Transverse colon (tissue), 4 donors: ENCODE data around the gene KPNB1. TPM values are rescaled to one million over a fixed set of nuclear protein-coding genes. Genes with fewer than 3 reads are reported as not detected.

Source experiments
- DNase-seq: peaks from one replicate; pipeline ENCODE4 v3.0.0-alpha.2; 2019
- H3K27ac ChIP-seq, 4 donors: fragments of 200-600 bp; sonication (generic); 2 replicates each; pipeline ENCODE4 v1.5.1; 2016 to 2018; ENCODE audit warnings: inconsistent platforms in 4 of 4
- H3K27me3 ChIP-seq: fragments of 200-600 bp; sonication (generic); 2 replicates; pipeline ENCODE4 v1.5.1; 2017; ENCODE audit warnings: inconsistent platforms
- H3K36me3 ChIP-seq, 4 donors: fragments of 200-600 bp; sonication (generic); 2 replicates each; pipeline ENCODE4 v1.5.1; 2017 to 2019; ENCODE audit warnings: inconsistent platforms in 4 of 4
- H3K4me1 ChIP-seq, 4 donors: fragments of 200-600 bp; sonication (generic); 2 replicates each; pipeline ENCODE4 v1.5.1; 2017 to 2020; ENCODE audit warnings: inconsistent platforms in 4 of 4
- H3K4me3 ChIP-seq, 4 donors: fragments of 200-600 bp; sonication (generic); 1 replicate in 1 of 4; 2 replicates in 3 of 4; pipeline versions ENCODE4 v1.5.1 to v1.6.1; 2017 to 2019; ENCODE audit warnings: inconsistent platforms in 4 of 4
- H3K9me3 ChIP-seq, 2 donors: fragments of 200-600 bp; sonication (generic); 2 replicates each; pipeline ENCODE4 v1.5.1; 2017 to 2019; ENCODE audit warnings: inconsistent platforms in 2 of 2
- EP300 ChIP-seq: sonication (generic); formaldehyde crosslinking; IDR thresholded peaks from one replicate; pipeline ENCODE4 v1.6.1; 2017; ENCODE audit warnings: antibody characterized with exemption, low read depth
- POLR2A ChIP-seq: fragments of 450-650 bp; IDR thresholded peaks from one replicate; pipeline ENCODE4 v1.6.1; 2016; ENCODE audit warnings: antibody characterized with exemption, mild to moderate bottlenecking, moderate library complexity
- POLR2AphosphoS5 ChIP-seq, 3 donors: sonication (generic); formaldehyde crosslinking; IDR thresholded peaks; one replicate each; pipeline ENCODE4 v1.6.1; 2016; ENCODE audit warnings: antibody characterized with exemption in 3 of 3
- whole genome bisulfite sequencing, 2 donors: methylation state at CpG; one replicate each; pipeline ENCODE4 v1.1.5; 2018; ENCODE audit warnings: low coverage in 1 of 2; 5-methylcytosine and 5-hydroxymethylcytosine counted together
- in situ Hi-C, 4 donors: fragments of 200-750 bp; cut with MboI; loops; one replicate each; pipeline versions ENCODE4 v1.15.0 to v1.15.1; 2017; ENCODE audit warnings: low sequenced_read_pairs in 3 of 4, low pct_ligation_motif_present in 1 of 4, low pct_unique_long_range_greater_than_20kb in 1 of 4
- intact Hi-C: fragments of 100-400 bp; cut with DNase I; formaldehyde crosslinking; loops from one replicate; pipeline ENCODE4 v1.15.1; 2023; ENCODE audit warnings: low total_unique reads
- total RNA-seq, 4 donors: library from RNA; depleted of rRNA; stranded (reverse); fragments of >200 nt; gene quantifications; one replicate each; pipeline ENCODE4 v1.1.0, GENCODE V29; 2016
- TF ChIP-seq, protein P1 (sequence below), 5 experiments: fragments of 200-600 bp in 3 of 5; fragments of 450-650 bp in 2 of 5; sonication (generic) in 3 of 5; IDR thresholded peaks; 1 replicate in 2 of 5; 2 replicates in 3 of 5; pipeline ENCODE4 v1.5.1; 2016 to 2017; ENCODE audit warnings: antibody characterized with exemption in 5 of 5, inconsistent platforms in 3 of 5, mild to moderate bottlenecking in 2 of 5, moderate library complexity in 1 of 5

KPNB1 gene
- total RNA-seq, 4 donors from 2014 or later = 39.2 to 176 (median 133) TPM

DNA sequence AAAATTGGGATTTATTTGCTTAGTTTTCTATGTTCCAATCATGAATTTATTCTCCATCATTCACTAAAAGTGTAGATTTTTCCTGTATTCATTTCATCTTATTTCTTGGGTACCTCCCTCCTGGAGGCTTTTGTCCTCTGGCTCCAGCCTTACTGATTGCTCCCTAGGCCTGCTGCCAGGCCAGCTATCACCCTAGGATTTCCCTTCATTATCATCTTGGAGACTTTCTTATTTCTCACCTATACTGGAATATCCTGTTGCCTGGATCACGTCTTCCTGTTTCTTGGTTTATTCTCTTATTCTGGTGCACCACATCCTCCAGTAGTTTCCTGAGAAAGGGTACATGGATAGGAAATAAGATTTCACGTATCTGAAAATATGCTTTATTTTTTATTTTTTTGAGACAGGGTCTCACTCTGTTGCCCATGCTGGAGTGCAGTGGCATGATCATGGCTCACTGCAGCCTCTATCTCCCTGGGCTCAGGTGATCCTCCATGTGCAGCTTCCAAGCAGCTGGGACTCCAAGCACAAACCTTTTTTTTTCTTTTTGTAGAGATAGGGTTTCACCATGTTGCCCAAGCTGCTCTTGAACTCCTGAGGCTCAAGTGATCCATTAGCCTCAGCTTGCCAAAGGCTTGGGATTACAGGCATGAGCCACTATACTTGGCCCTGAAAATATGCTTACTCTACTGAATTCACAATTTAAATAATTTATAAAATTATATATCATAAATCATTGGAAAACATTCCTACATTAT, 13.3 kb upstream of the KPNB1 start:
- 75 to 82% methylated on average over 1 to 2 of the region's 2 CpGs for WGBS, 2 donors
- intact Hi-C loops = no loop called here
- no peaks in the 10 kb centered on the region for H3K4me1 ChIP-seq

DNA sequence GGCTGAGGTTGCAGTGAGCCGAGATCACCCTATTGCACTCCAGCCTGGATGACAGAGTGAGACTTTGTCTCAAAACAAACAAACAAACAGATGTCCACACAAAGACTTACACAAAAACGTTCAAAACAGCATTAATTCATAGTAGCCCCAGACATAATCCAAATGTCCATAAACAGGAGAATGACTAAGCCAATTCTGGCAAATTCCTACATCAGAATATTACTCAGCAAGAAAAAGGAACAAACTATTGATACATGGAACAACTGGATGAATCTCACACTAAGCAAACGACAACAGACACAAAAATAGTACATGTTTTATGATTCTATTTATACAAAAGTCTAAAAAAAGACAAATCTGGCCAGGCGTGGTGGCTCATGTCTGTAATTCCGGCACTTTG, 10.8 kb upstream of the KPNB1 start:
- H3K27ac ChIP-seq = no peak overlapping the region
- no peak for DNase-seq
- no peaks in the 10 kb centered on the region for H3K4me1 ChIP-seq
- in situ Hi-C loops (no loop called here), intact Hi-C loops (no loop called here)
- TF ChIP-seq POLR2AphosphoS5 (IDR thresholded peaks at IDR 0.05) (no peak), EP300 (no peak)
- H3K27me3 ChIP-seq = no peaks in the 10 kb centered on the region
- no peaks in the 10 kb centered on the region for H3K36me3 ChIP-seq
- H3K4me3 ChIP-seq = no peak overlapping the region
- no peaks in the 10 kb centered on the region for H3K9me3 ChIP-seq
- WGBS, 2 donors = 55 to 66% methylated on average over 2 to 5 of the region's 5 CpGs

More for the DNA sequence above, 13.3 kb upstream of the KPNB1 start:
- no peak for DNase-seq
- H3K27me3 ChIP-seq = no peaks in the 10 kb centered on the region
- no peaks in the 10 kb centered on the region for H3K36me3 ChIP-seq
- in situ Hi-C loops = no loop called here
- H3K4me3 ChIP-seq = no peak overlapping the region
- no peak overlapping the region for H3K27ac ChIP-seq
- no peaks in the 10 kb centered on the region for H3K9me3 ChIP-seq
- TF ChIP-seq POLR2AphosphoS5 (IDR thresholded peaks at IDR 0.05) = no peak
- TF ChIP-seq, protein P1, sequence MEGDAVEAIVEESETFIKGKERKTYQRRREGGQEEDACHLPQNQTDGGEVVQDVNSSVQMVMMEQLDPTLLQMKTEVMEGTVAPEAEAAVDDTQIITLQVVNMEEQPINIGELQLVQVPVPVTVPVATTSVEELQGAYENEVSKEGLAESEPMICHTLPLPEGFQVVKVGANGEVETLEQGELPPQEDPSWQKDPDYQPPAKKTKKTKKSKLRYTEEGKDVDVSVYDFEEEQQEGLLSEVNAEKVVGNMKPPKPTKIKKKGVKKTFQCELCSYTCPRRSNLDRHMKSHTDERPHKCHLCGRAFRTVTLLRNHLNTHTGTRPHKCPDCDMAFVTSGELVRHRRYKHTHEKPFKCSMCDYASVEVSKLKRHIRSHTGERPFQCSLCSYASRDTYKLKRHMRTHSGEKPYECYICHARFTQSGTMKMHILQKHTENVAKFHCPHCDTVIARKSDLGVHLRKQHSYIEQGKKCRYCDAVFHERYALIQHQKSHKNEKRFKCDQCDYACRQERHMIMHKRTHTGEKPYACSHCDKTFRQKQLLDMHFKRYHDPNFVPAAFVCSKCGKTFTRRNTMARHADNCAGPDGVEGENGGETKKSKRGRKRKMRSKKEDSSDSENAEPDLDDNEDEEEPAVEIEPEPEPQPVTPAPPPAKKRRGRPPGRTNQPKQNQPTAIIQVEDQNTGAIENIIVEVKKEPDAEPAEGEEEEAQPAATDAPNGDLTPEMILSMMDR (IDR thresholded peaks at IDR 0.05) = no peak

DNA sequence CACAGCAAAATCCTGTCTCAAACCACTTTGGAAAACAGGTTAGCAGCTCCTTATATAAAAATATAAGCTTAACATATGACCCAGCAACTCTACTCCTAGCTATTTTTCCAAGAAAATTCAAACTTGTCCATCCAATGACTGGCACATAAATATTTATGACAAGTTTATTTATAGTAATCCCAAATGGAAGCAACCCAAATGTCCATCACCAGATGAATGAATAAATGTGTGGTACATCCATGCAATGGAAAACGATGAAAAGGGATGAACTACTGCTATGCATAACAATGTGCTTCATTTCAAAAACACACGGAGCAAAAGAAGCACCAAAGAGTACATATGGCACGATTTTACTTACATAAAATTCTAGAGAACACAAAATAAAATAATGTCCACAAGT, 9.6 kb upstream of the KPNB1 start:
- Histone ChIP-seq H3K4me1 (no peaks in the 10 kb centered on the region), H3K27me3 (no peaks in the 10 kb centered on the region), H3K4me3 (no peak overlapping the region), H3K9me3 (no peaks in the 10 kb centered on the region), H3K36me3 (no peaks in the 10 kb centered on the region), H3K27ac (no peak overlapping the region)
- DNase-seq = no peak
- in situ Hi-C loops (no loop called here), intact Hi-C loops (no loop called here)
- TF ChIP-seq EP300 (no peak), POLR2A (no peak), POLR2AphosphoS5 (IDR thresholded peaks at IDR 0.05) (no peak)
- TF ChIP-seq, protein P1 (IDR thresholded peaks at IDR 0.05) = no peak
- WGBS, 2 donors = 71 to 74% methylated on average over 3 of the region's 3 CpGs

DNA sequence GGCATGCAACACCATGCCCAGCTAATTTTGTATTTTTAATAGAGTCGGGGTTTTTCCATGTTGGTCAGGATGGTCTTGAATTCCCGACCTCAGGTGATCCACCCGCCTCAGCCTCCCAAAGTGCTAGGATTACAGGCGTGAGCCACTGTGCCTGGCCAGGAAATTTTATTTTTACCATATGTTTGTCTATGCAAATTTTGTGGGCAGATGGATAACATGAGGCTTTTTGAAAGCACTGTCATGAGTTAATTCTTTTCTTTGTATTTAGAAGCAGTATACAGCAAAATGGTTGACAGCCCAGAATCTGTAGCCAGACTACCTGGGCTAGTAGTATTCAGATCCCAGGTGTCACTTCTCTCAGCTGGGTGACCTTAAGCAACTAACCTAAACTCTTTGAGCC, 8.5 kb upstream of the KPNB1 start:
- DNase-seq = no peak
- H3K27ac ChIP-seq = no peak overlapping the region
- intact Hi-C loops (no loop called here), in situ Hi-C loops (no loop called here)
- no peak overlapping the region for H3K4me3 ChIP-seq
- H3K36me3 ChIP-seq = no peaks in the 10 kb centered on the region
- 58 to 81% methylated on average over 2 to 4 of the region's 4 CpGs for WGBS, 2 donors
- H3K9me3 ChIP-seq = no peaks in the 10 kb centered on the region
- no peaks in the 10 kb centered on the region for H3K27me3 ChIP-seq
- no peak for TF ChIP-seq POLR2AphosphoS5 (IDR thresholded peaks at IDR 0.05)
- TF ChIP-seq, protein P1 (IDR thresholded peaks at IDR 0.05) = no peak
- no peak for TF ChIP-seq POLR2A
- TF ChIP-seq EP300 = no peak
- no peaks in the 10 kb centered on the region for H3K4me1 ChIP-seq

DNA sequence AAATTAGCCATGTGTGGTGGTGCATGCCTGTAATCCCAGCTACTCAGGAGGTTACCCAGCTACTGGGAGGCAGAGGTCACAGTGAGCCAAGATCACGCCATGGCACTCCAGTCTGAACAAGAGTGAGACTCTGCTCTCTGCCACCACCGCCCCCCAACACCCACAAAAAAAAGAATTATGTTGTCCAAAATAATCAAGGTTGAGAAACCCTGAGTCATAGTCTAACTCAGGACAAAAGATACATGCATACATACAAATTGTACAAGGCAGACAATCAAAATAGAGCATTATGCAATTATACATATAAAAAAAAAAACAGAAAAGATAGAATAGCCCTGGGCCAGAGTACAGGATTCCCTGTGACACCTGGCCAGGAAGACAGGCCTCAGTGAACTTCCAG, 6.6 kb upstream of the KPNB1 start:
- no peak overlapping the region for H3K27ac ChIP-seq
- DNase-seq = no peak
- TF ChIP-seq POLR2A (no peak), POLR2AphosphoS5 (IDR thresholded peaks at IDR 0.05) (no peak), EP300 (no peak)
- TF ChIP-seq, protein P1 (IDR thresholded peaks at IDR 0.05) = no peak
- no peaks in the 10 kb centered on the region for H3K9me3 ChIP-seq
- no peaks in the 10 kb centered on the region for H3K36me3 ChIP-seq
- peaks cover 0 to 9% (median under 1%) of the 10 kb centered on the region in 4 donors for H3K4me1 ChIP-seq
- in situ Hi-C loops = no loop called here
- no peak overlapping the region for H3K4me3 ChIP-seq
- WGBS, 2 donors = 90% methylated on average over 2 of the region's 2 CpGs; no CpG with 5 or more reads in 1 of the 2 donors
- intact Hi-C loops = no loop called here
- no peaks in the 10 kb centered on the region for H3K27me3 ChIP-seq
